Cerebellar cortex (tissue), 1 donor: ENCODE data around the gene TNFRSF25.
"Not testable (repeated sequence)": the region's sequence is repeated elsewhere in the genome, so short reads cannot be mapped to it uniquely, and the experiment has no call there.

Source experiments
- DNase-seq: peaks from one replicate; pipeline ENCODE4 v3.0.0-alpha.2; 2015; ENCODE audit warnings: low spot score

The TNFRSF25 gene

GRCh38 chr1:6470132-6471085, 4.4 kb upstream of the TNFRSF25 start:
- no peak for DNase-seq

- no peak for DNase-seq
These were observed 2.9 kb upstream of the TNFRSF25 start for GRCh38 chr1:6468729-6469461.

GRCh38 chr1:6467744-6468688, 2.0 kb upstream of the TNFRSF25 start:
- no peak for DNase-seq

- DNase-seq: no peak
These were observed 1.3 kb upstream of the TNFRSF25 start for GRCh38 chr1:6467224-6467623.

GRCh38 chr1:6466751-6467150, 778 bp upstream of the TNFRSF25 start:
- DNase-seq: no peak

GRCh38 chr1:6465461-6466005, 440 bp downstream of the TNFRSF25 start:
- DNase-seq: no peak

GRCh38 chr1:6464915-6465314, 1.1 kb downstream of the TNFRSF25 start:
- DNase-seq: no peak

- DNase-seq: peak; percentile 68
These were observed 1.5 kb downstream of the TNFRSF25 start for GRCh38 chr1:6464514-6464836.

GRCh38 chr1:6463120-6463412, 2.9 kb downstream of the TNFRSF25 start:
- DNase-seq: no peak

GRCh38 chr1:6462412-6463119, 3.4 kb downstream of the TNFRSF25 start:
- no peak for DNase-seq

GRCh38 chr1:6461538-6462411, 4.2 kb downstream of the TNFRSF25 start:
- no peak for DNase-seq

GRCh38 chr1:6461051-6461530, 4.9 kb downstream of the TNFRSF25 start:
- no peak for DNase-seq

GRCh38 chr1:6460301-6461050, 5.5 kb downstream of the TNFRSF25 start:
- no peak for DNase-seq

- DNase-seq: no peak
These were observed 6.1 kb downstream of the TNFRSF25 start for GRCh38 chr1:6459850-6460265.

GRCh38 chr1:6456800-6457466, 9.0 kb downstream of the TNFRSF25 start:
- no peak for DNase-seq

GRCh38 chr1:6455752-6456520, 10.0 kb downstream of the TNFRSF25 start:
- not testable (repeated sequence) for DNase-seq

- no peak for DNase-seq
These were observed 10.9 kb downstream of the TNFRSF25 start for GRCh38 chr1:6454856-6455751.
